ENCODE data around the gene MSGN1. TPM values are rescaled to one million over a fixed set of nuclear protein-coding genes. Genes with fewer than 3 reads are reported as not detected.

The MSGN1 gene
- total and polyA plus RNA-seq, 2 donors (not counting 3 experiments of a cell fraction or from before 2014, with no cell fraction given), result not detected

DNA sequence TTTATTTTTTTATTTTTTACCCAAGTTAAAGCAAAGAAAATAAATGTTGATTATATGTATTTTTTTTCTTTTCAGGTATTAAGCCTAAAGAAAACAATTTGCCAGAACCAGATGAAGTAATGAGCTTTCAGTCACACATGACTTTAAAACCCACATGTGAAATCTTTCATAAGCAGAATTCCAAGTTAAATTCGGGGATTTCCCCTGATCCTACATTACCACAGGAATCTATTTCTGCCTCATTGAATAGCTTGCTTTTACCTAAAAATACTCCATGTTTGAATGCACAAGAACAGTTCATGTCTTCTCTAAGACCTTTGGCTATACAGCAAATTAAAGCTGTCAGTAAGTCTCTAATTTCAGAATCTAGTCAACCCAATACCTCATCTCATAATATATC lies 35.7 kb upstream of the MSGN1 start:
- BruUV-seq (replicated peaks), result no TSS peak
- H3K27me3 ChIP-seq (ENCODE audit: control insufficient read depth in 2 of 2, insufficient read depth in 2 of 2, low read length in 2 of 2), result no peaks in the 10 kb centered on the region
- H3K36me3 ChIP-seq (ENCODE audit: control insufficient read depth in 2 of 2, extremely low read depth in 1 of 2, insufficient read depth in 2 of 2, low read length in 2 of 2), result peaks cover 0 to 5% of the 10 kb centered on the region in 2 experiments
- no peaks in the 10 kb centered on the region for H3K9me3 ChIP-seq (replicated peaks; ENCODE audit: control insufficient read depth, insufficient read depth, low read length)
- no peaks in the 10 kb centered on the region for H3K79me2 ChIP-seq (ENCODE audit: control insufficient read depth, insufficient read depth, low read length)
- dilution Hi-C loops (cut with MboI; ENCODE audit: extremely low pct_ligation_motif_present, low sequenced_read_pairs) (no loop called here), intact Hi-C loops (cut with micrococcal nuclease) (no loop called here)
- no peaks in the 10 kb centered on the region for H4K20me1 ChIP-seq (replicated peaks; ENCODE audit: control insufficient read depth, extremely low read depth, insufficient read depth, low read length)
- no peak overlapping the region for H3K4me3 ChIP-seq (replicated peaks in 1 of 3; ENCODE audit: insufficient read depth in 1 of 3, low read depth in 1 of 3, low read length in 3 of 3)
- H3K9ac ChIP-seq (replicated peaks; ENCODE audit: extremely low read depth, insufficient read depth, low read length), result no peak overlapping the region
- DNase-seq (ENCODE audit: low read depth, low spot score) (no peak), FAIRE-seq (no peak)
- ChIA-PET CTCF (interaction anchor here (1.8 to 2.0 kb wide), 2 partner anchors 10 to 134 kb away, joined by 4 to 5 read pairs; no protein-coding TSS in a partner anchor), POLR2A (no interaction called here)
- no peaks in the 10 kb centered on the region for H3K9me1 ChIP-seq (replicated peaks; ENCODE audit: control insufficient read depth, extremely low read depth, insufficient read depth, low read length)
- H3K4me2 ChIP-seq (ENCODE audit: insufficient read depth, low read length), result no peak overlapping the region
- H3K27ac ChIP-seq (ENCODE audit: insufficient read depth, low read depth, low read length), result no peak overlapping the region
- TF ChIP-seq POLR2A (IDR thresholded peaks at IDR 0.05; ENCODE audit: low read depth, low read length) (no peak), JUN (IDR thresholded peaks at IDR 0.05; ENCODE audit: borderline replicate concordance, insufficient read depth, insufficient read length, low read depth) (no peak), GATA2 (IDR thresholded peaks at IDR 0.05; ENCODE audit: insufficient read depth, insufficient read length, low read depth, low read length) (no peak), EZH2 (IDR thresholded peaks at IDR 0.05; ENCODE audit: borderline replicate concordance, low read depth, low read length, severe bottlenecking) (no peak), POLR2AphosphoS5 (IDR thresholded peaks at IDR 0.05; ENCODE audit: insufficient read depth, low read depth, low read length) (no peak), MYC (IDR thresholded peaks at IDR 0.05; ENCODE audit: low read depth, low read length) (no peak), FOS (IDR thresholded peaks at IDR 0.05; ENCODE audit: borderline replicate concordance, insufficient read depth, low read length) (no peak), CTCF (IDR thresholded peaks at IDR 0.05; ENCODE audit: extremely low read depth in 1 of 2, insufficient read depth in 1 of 2, low read depth in 1 of 2, low read length in 2 of 2) (no peak)
- TF ChIP-seq, protein P1, sequence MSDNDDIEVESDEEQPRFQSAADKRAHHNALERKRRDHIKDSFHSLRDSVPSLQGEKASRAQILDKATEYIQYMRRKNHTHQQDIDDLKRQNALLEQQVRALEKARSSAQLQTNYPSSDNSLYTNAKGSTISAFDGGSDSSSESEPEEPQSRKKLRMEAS (IDR thresholded peaks at IDR 0.05; ENCODE audit: insufficient read depth, insufficient read length), result no peak
- no peak overlapping the region for H2AFZ ChIP-seq (ENCODE audit: low read depth, low read length)
- H3K4me1 ChIP-seq (ENCODE audit: control insufficient read depth, extremely low read depth, insufficient read depth, low read length), result no peaks in the 10 kb centered on the region
